CD4-positive, alpha-beta T cell treated with Interleukin-4 for 4 hours (primary cell): ENCODE data around the gene MYOC.
A peak's percentile ranks its signal among the peaks of the same experiment; 100 is the strongest.
"Not testable (repeated sequence)": the region's sequence is repeated elsewhere in the genome, so short reads cannot be mapped to it uniquely, and the experiment has no call there.

Experiments
- DNase-seq: peaks from one replicate; pipeline ENCODE4 v3.0.0-alpha.2; 2020

The MYOC gene

DNA sequence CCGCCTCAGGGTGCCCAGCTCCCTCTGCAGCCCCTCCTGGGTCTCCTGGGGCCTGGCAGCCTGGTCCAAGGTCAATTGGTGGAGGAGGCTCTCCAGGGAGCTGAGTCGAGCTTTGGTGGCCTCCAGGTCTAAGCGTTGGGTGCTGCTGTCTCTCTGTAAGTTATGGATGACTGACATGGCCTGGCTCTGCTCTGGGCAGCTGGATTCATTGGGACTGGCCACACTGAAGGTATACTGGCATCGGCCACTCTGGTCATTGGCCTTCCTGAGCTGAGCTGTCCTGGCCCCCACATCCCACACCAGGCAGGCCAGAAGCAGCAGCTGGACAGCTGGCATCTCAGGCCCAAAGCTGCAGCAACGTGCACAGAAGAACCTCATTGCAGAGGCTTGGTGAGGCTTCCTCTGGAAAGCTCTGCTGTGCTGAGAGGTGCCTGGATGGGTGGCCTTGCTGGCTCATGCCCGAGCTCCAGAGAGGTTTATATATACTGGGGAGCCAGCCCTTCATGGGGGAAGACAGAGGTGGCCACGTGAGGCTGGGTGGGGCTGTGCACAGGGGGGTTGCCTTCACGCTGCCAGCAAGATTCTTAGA, at the start of gene MYOC:
TSS of gene MYOC (minus strand) at position 455 of the 589 bp plus-strand sequence. CDS start at position 378, 77 bp downstream.
- no peak for DNase-seq

DNA sequence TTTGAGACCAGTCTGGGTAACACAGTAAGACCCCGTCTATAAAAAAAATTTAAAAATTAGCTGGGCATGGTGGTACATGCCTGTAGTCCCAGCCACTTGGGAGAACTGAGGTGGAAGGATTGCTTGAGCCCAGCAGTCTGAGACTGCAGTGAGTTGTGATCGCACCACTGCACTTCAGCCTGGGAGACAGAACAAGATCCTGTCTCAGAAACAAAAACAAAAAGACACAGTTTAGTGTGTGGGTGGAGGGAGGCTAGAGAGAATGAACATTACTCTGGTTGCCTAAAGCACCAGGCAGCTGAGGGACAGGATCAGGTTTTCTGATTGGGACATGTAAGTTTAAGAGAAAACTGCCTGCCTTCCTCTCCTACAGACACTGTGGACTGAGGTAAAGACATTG, 47.0 kb upstream of the MYOC start:
- no peak for DNase-seq

DNA sequence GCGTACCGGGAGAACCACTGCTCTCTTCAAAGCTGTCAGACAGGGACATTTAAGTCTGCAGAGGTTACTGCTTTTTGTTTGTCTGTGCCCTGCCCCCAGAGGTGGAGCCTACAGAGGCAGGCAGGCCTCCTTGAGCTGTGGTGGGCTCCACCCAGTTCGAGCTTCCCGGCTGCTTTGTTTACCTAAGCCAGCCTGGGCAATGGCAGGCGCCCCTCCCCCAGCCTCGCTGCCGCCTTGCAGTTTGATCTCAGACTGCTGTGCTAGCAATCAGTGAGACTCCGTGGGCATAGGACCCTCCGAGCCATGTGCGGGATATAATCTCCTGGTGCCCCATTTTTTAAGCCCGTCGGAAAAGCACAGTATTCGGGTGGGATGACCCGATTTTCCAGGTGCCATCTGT, 43.3 kb upstream of the MYOC start:
- not testable (repeated sequence) for DNase-seq

DNA sequence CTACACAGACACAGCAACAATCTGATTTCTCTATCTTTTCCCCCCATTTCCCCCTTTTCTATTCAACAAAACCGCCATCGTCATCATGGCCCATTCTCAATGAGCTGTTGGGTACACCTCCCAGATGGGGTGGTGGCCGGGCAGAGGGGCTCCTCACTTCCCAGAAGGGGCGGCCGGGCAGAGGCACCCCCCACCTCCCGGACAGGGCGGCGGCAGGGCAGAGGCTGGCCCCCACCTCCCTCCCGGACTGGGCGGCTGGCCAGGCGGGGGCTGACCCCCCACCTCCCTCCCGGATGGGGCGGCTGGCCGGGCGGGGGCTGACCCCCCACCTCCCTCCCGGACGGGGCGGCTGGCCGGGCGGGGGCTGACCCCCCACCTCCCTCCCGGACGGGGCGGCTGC, 41.1 kb upstream of the MYOC start:
- not testable (repeated sequence) for DNase-seq

DNA sequence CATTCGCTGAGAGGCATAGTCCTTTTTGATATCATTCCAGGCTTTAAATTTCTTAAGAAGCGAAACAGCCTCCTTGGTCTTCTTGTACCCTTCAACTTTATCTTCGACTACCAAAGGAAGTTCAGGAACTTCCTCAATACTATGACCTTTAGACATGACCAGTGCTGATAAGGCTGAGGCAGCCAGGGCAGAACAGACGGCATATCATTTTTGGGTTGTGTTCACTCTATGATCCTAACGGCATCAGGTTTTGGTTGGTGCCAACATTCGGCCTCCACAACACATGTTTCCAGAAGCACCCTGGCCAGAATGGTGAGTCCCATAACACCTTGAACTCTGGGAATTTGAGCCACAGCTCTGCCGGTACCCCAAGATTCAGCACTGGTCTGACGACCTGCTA, 31.4 kb upstream of the MYOC start:
- DNase-seq = no peak

DNA sequence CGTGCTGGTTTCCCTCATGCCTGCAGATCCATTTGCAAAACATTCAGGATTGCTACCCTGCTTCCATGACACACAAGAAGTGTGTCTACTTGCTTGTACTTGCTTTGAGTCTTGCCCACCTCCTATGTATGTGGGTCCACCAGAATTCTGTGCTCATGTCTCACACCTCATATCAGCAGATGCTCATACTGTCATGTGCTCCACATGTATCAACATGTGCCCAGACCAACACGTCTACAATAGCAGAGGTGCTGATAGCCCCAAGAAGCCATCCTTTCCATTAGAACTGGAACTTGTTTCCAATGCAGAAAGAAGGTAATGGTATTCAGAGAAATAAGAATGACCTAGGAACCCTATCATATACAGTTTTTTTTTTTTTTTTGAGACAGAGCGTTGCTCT, 27.9 kb upstream of the MYOC start:
- no peak for DNase-seq

DNA sequence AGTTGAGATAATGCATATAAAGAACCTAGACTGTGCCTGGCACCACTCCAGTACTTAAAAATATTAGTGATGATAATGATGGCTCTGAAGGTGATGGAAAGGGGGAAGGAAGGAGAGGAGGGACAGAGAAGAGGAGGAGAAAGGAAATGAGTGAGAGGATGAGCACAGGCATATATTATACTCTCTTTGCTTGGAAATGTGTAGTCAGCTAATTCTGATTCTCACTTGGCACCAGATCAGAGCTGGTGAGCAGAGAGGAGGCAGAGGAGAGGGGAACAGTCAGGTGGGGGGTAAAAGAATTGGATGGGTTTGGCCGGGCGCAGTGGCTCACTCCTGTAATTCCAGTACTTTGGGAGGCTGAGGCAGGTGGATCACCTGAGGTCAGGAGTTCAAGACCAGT, 24.3 kb upstream of the MYOC start:
- DNase-seq = no peak

DNA sequence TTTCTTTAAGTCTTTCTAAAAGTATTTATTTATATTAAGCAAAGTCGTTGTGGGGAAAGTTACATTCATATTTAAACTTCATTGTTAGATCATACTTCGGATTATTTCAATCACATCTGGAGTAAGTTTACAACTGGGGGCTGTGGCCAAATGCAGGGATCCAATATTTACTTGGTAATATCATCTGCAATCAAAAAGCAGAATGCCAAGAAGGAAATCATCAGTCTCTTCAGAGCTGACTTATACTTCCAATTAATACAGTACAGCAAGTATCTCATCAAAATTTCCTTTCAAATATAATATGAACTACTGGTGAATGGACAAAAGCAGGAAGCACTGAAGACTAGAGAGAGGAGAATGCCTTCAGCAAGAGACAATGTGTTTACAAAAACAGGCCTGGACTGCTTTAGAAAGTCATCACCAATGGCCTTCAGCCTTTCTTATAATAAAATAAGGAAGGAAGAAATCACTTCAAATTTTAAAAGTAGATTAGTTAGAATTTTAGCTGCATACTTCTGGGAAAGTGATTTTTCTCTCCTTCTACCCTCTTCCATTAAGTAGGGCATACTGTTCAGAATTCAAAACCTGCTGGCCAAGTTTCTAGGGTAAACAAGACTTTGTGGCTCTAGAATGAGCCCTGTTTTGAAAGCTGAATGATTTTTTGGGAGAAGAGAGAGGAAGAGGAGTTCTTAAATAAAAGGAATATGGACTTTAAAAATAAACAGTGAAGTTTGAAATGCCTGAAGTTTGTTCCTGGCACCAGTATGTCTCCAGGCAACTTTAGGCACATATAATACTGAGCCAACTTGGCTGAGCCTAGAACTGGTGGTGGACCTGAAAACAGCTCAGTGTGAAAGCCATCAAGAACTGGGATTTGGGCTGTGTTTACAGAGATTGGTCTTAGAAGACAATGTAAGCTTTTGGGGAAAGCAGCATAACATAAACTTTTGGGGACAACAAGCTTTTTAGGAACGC, 22.2 kb upstream of the MYOC start:
- no peak for DNase-seq

DNA sequence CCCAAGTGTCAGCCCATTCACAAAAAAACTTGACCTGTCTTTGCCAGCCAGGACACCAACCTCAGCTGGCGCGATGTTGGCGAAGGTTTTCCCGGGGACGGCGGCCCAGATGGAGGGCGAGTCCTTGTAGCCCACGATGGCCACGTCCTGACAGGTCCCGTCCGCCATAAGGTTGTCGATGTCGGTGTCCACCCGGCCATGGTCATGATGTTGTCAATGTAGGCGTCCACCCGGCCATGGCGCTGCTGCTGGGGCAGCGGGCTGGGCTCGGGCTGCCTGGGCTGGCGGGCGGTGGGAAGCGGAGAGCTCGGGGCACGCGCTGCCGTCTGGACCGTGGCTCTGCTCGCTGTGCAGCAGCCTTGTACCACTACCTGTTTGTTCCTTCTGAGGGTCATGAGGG, 18.3 kb upstream of the MYOC start:
- no peak for DNase-seq

DNA sequence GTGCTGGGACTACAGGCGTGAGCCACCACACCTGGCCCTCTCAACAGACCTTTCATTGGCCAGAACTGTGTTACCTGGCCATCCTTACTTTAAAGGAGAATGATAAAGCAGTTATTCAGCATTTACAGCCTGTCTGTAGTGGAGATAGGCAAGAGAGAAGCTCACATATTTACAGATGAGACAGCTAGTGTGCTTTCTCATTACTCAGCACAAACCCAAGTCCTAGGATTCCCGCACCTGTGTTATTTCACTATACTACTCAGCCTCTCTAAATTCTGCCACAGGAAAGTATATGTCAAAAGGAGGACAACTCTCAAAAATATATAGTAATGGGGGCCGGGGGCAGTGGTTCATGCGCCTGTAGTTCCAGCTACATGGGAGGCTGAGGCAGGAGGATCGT, 15.9 kb upstream of the MYOC start:
- DNase-seq = no peak

DNA sequence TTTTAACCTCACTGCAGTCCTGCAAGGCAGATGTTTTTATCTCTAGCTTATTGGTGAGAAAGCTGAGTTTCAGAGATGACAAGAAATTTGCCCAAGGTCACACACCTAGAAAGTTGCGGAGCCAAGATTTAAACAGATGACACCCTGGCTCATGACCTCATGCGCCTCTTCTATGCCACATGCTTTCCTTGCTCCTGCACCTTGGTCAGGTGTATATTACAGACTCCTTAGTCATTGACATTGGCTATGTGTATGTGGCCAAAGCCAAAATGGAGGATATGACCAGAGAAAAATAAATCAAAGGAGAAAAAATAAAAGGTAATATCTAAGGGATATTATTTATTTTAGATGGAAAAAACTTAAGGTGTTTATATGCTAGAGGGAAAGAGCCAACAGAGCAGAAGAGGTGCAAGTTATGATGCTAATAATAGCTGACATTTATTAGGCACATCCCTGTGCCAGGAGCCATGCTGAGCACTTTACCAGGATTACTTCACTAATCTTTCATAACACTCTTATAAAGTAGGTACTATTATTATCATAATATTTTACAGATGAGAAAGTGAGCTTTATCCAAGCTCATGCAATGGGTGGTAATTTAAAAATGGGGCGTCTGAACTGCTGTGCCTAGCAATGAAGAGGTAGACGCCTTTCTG, 13.8 kb upstream of the MYOC start:
- no peak for DNase-seq

DNA sequence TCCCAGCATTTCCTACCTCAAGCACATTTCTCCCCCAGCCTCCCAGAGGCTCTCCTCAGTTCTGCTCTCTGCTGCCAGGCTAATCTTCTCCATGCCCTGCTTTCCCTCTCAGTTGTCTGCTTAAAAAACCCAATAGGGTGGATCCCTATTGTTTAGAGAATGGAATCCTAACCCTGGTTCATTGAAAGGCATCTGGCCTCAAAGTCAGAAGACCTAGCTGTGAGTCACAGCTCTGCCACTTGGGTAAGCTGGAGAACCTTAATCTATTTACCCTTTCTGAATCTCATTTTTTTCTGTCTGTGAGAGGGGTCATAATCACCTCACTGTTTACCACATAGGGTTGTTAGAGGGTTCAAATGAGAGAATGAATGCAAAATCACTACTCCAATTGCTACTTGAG, 12.5 kb upstream of the MYOC start:
- no peak for DNase-seq

DNA sequence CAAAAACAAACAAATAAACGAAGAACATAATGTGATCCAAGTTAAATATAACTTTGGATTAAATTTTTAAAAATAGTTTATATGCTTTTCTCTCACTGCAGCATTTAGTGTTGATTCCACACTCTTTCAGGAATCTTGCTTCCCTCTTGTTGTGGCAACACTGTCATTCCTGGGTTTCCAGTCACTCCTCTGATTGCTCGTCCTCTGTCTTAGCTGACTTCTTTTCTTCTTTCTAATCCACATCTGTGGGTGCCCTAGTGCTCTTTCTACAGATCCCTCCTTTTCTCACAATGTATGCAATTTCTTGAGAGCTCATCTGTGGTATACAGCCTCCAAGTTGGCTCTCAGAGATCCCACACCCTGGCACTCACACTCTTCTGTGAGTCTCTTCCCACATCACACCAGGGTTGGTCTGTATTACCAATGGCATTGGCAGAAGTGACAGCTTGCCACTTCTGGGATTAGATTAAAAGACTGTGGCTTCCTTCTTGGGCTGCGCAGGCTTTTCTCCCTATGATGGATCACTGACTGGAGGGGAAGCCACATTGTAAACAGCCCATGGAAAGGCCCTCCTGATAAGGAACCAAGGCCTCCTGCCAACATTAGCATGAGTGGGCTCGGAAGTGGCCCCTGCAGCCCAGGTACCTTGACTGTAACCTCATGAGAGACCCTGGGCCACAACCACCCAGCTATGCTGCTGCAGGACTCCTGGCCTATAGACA, 11.5 kb upstream of the MYOC start:
- no peak for DNase-seq

DNA sequence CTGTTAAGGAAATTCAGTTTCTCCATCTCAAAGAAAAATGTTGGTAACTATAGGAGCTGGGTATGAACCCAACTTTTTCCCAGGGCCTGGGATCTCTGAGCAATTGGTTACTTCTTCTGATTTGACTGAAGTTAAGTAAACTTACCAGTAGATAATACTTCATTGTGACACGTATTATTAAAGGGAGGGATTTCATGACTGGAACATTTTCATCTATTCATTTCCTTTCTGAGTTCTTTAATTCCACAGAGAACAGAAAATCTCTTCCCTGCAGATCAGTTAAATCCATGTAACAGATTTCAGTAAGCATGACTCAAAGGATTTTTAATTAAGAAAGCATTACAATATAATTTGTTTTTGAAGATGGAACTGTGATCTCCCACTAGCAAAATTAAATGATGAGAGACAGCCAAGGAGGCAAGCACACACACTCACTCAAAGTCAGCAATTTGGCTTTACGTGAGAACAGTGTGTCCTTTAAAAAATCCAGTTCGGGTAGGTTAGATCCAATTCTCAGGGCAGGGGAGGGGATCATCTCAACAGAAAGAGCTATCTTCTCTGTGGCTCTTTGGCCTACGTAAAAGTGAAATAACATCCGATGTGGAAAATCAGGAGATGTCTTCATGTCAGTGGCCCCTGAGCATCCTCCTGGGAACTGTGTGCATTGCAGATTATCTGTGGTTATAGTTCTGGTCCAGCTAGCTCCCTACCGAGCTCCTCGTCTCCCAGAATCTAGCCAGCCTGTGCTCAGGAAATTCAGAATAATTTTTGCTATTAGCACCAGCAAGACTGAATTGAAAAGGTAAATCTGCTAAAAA, 10.8 kb upstream of the MYOC start:
- DNase-seq = no peak

DNA sequence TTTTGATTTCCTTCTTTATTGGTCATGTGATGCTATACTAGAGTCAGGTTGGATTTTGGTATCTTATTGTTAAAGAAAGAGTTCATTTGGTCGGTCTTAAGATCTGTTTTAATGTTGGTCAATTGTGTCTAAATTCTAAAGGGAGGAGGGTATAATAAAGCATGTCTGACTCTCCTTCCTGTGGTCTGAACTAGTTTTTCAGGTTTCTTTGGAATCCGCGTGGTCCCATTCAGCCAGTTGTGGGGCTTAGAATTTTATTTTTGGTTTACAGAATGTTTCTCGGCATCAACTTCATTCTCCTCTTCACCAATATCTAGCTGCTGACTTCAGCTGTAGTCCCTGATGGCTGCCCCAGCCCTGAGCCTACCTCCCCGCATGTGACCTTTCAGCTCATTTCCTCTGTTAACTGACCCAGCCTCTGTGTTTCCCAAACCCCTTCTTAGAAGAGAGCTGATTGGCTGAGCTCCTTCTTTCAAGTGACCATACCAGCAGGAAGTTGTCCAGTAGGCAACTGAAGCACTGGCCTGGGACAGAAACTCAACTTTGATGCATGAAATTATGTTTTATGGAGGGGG, 8.7 kb upstream of the MYOC start:
- no peak for DNase-seq

DNA sequence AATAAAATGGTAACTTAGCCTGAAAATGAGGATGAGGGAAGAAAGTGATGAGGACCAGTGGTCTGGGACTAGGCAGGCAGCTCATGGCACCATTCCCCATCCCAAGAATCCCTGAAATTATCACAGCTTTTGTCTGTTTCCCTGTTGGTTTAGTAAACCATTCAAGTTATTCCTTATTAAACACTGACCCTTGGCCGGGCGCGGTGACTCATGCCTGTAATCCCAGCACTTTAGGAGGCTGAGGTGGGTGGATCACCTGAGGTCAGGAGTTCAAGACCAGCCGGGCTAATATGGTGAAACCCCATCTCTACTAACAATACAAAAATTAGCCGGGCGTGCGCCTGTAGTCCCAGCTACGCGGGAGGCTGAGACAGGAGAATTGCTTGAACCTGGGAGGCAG, 3.7 kb upstream of the MYOC start:
- DNase-seq = not testable (repeated sequence)

DNA sequence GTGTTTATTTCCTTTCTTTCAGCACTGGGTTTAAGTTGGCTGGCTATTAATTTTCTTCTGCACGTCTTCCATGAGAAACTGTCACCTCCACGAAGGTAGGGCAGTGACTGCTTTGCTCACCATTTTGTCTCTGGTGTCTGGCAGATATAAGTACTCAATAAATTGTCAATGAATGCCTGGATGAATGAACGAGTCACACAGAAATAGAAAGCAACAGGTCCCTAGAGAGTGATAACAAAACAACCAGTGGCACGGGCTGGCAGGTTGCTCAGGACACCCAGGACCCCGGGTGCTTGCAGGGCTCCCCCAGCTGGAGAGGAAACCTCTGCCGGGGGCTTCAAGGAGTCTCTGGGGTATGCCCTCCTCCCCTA, 3.2 kb upstream of the MYOC start:
- no peak for DNase-seq

DNA sequence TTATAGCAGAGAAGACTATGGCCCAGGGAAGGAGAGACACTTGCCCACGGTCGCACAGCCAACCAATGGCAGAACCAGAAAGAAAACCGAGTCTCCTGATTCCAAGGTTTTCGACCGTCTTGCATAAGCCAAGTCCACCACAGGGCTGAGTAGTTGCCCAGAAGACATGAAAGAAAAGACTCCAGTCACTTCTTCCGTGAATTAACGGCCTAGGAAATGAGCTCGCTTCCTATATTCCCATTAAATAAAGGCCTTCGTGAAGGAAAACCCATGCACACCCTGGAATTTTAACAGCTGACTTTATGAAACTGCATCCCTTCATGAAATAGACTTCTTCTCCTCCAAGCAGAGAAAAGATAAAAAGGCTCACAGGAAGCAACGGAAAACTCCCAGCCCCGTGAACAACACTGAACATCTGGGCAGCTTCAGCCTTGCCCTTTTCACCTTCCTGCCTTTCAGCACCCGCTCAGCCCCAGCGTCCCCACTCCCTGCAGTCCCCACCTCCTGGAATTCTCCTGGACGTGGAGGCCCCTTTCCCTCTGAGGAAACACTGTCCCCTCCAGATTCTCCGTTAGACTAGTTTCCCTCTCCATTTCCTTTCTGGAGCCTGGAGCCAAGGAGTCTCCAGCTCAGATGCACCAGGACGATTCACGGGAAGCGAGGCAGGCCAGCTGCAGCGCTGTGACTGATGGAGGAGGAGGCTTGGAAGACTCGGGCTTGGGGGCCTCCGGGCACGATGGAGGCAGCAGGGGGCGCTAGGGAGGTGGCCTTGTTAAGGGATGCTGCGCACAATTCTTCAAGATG, 2.7 kb upstream of the MYOC start:
- peak; percentile 53 for DNase-seq

DNA sequence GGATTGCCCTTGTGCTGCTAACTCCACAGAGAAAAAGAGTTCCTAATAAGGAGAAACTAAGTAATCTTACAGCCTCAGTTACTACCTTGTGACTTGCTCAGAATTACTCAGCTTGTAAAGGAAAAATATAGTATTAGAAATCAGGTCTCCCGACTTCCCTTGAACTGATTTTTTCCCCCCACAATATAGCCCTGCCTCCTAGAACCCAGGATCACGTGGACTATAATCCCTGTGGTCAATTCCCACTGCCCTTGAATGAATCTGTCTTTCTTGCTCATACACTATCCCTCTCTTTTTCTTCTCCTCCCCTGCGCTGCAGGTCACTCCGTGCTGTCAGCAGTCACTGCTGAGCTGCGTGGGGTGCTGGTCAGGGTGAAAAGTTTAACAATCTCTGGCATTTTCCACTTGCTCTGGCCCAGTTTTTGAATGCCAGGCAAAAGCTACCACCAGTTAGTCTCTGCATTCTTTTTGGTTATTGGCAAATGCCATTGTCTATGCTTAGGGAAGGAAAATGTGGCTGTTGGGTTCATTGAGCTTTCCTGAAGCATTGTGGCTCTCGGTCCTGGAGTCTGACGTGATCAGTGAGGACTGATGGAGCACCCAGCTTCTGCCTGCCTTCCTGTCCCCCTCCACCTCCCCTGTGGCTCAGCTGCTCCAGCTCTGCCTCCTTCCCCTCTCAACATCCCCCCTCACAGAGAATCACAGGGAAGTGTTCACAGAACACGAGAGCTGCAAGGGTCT, 1.9 kb upstream of the MYOC start:
- DNase-seq = no peak

DNA sequence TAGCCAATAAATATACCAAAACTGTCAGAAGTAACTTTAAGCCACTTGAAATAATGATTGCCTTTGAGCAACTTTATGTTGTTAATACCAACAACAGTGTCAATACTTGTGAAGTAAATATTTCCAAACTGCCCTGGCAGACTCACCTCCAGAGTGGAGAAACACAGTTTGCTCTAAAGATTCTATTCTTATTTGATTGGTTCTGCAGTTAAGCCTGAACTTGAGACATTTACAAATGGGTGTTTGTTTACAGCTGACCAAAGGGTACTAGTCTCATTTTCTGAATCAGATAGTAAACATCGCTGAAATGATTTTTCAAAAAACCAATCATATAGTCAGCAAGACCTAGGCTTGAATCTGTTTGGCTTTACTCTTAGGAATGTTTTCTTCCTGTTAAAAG, 1.3 kb upstream of the MYOC start:
- no peak for DNase-seq

DNA sequence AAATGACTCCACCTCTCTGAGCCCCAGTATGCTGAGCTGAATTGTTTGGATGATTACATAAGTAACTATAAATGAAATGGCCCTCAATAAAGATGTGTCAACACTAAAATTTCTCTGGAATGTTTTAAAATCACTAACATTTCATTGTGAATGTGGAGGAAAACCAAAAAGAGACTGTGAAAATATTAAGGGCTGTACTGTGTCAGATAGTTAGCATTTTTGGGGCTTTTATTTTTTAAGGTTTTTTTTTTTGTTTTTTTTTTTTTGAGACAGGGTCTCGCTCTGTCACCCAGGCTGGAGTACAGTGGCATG, 6.3 kb downstream of the MYOC start:
- DNase-seq = no peak
